Thyroid gland (tissue), 4 donors: ENCODE data around the gene VPS26B.

Experiments
- POLR2A ChIP-seq, 2 donors: fragments of 450-650 bp; IDR thresholded peaks; one replicate each; pipeline ENCODE4 v1.6.1; 2017; ENCODE audit warnings: antibody characterized with exemption in 2 of 2, mild to moderate bottlenecking in 2 of 2, moderate library complexity in 1 of 2
- TF ChIP-seq, protein P1 (sequence below), 6 experiments: fragments of 200-600 bp in 3 of 6; fragments of 450-650 bp in 3 of 6; sonication (generic) in 3 of 6; IDR thresholded peaks; one replicate each; pipeline ENCODE4 v1.5.1; 2016 to 2019; ENCODE audit warnings: antibody characterized with exemption in 6 of 6, mild to moderate bottlenecking in 2 of 6, inconsistent platforms in 1 of 6, moderate library complexity in 1 of 6

GRCh38 chr11:134248910-134249480 is 24.5 kb downstream of the VPS26B start:
- TF ChIP-seq, protein P1, sequence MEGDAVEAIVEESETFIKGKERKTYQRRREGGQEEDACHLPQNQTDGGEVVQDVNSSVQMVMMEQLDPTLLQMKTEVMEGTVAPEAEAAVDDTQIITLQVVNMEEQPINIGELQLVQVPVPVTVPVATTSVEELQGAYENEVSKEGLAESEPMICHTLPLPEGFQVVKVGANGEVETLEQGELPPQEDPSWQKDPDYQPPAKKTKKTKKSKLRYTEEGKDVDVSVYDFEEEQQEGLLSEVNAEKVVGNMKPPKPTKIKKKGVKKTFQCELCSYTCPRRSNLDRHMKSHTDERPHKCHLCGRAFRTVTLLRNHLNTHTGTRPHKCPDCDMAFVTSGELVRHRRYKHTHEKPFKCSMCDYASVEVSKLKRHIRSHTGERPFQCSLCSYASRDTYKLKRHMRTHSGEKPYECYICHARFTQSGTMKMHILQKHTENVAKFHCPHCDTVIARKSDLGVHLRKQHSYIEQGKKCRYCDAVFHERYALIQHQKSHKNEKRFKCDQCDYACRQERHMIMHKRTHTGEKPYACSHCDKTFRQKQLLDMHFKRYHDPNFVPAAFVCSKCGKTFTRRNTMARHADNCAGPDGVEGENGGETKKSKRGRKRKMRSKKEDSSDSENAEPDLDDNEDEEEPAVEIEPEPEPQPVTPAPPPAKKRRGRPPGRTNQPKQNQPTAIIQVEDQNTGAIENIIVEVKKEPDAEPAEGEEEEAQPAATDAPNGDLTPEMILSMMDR (IDR thresholded peaks at IDR 0.05): no peak
- TF ChIP-seq POLR2A (IDR thresholded peaks at IDR 0.05): no peak
